Neural progenitor cell (in vitro differentiated cells): ENCODE data around the gene SLC35F4. TPM values are rescaled to one million over a fixed set of nuclear protein-coding genes. Genes with fewer than 3 reads are reported as not detected.

ENCODE experiments used
- DNase-seq: peaks from one replicate; pipeline ENCODE4 v3.0.0-alpha.2; 2016; ENCODE audit warnings: low spot score
- H2AFZ ChIP-seq: fragments of 200-600 bp; sonication (generic); replicated peaks from 2 replicates; pipeline ENCODE4 v1.6.1; 2016; ENCODE audit warnings: antibody characterized with exemption
- H3F3A ChIP-seq: fragments of 200-600 bp; sonication (generic); 2 replicates; pipeline ENCODE4 v1.6.1; 2016; ENCODE audit warnings: antibody characterized with exemption, low read depth
- H3K27ac ChIP-seq: fragments of 200-600 bp; sonication (generic); 2 replicates; pipeline ENCODE4 v1.5.1; 2016; ENCODE audit warnings: mild to moderate bottlenecking
- H3K27me3 ChIP-seq: fragments of 200-600 bp; sonication (generic); 2 replicates; pipeline ENCODE4 v1.6.1; 2016; ENCODE audit warnings: mild to moderate bottlenecking, moderate library complexity
- H3K36me3 ChIP-seq: fragments of 200-600 bp; sonication (generic); 2 replicates; pipeline ENCODE4 v1.5.1; 2016
- H3K4me1 ChIP-seq: fragments of 200-600 bp; sonication (generic); 2 replicates; pipeline ENCODE4 v1.6.1; 2016; ENCODE audit warnings: mixed run types
- H3K4me2 ChIP-seq: fragments of 200-600 bp; sonication (generic); 2 replicates; pipeline ENCODE4 v1.6.1; 2016
- H3K4me3 ChIP-seq: fragments of 200-600 bp; sonication (generic); 2 replicates; pipeline ENCODE4 v1.5.1; 2016
- H3K79me2 ChIP-seq: fragments of 200-600 bp; sonication (generic); 2 replicates; pipeline ENCODE4 v1.6.1; 2016; ENCODE audit warnings: low read depth
- H3K9ac ChIP-seq: fragments of 200-600 bp; sonication (generic); 2 replicates; pipeline ENCODE4 v1.6.1; 2016
- H3K9me3 ChIP-seq: fragments of 200-600 bp; sonication (generic); 2 replicates; pipeline ENCODE4 v1.5.1; 2016; ENCODE audit warnings: low read depth
- H4K20me1 ChIP-seq: fragments of 200-600 bp; sonication (generic); 2 replicates; pipeline ENCODE4 v1.6.1; 2016; ENCODE audit warnings: low read depth
- H3K27ac Mint-ChIP-seq: 3 replicates; pipeline ENCODE4 v1.8.0; 2021; ENCODE audit warnings: mixed read lengths
- H3K27me3 Mint-ChIP-seq: 2 replicates; pipeline ENCODE4 v1.8.0; 2022; ENCODE audit warnings: low read depth, mild to moderate bottlenecking, inconsistent platforms, moderate library complexity, mixed read lengths; ENCODE audit not compliant: insufficient read depth
- H3K36me3 Mint-ChIP-seq: 3 replicates; pipeline ENCODE4 v1.8.0; 2021; ENCODE audit warnings: mixed read lengths
- H3K4me1 Mint-ChIP-seq: 3 replicates; pipeline ENCODE4 v1.8.0; 2021; ENCODE audit warnings: mixed read lengths
- H3K4me3 Mint-ChIP-seq: 3 replicates; pipeline ENCODE4 v1.8.0; 2021; ENCODE audit warnings: mild to moderate bottlenecking, moderate library complexity, mixed read lengths
- H3K9me3 Mint-ChIP-seq: 3 replicates; pipeline ENCODE4 v1.8.0; 2020; ENCODE audit warnings: mixed read lengths
- EZH2 ChIP-seq: fragments of 200-600 bp; sonication (generic); IDR thresholded peaks from 2 replicates; pipeline ENCODE4 v1.6.1; 2017; ENCODE audit warnings: antibody characterized with exemption, mild to moderate bottlenecking, moderate library complexity
- EZH2phosphoT487 ChIP-seq: fragments of 200-600 bp; sonication (generic); IDR thresholded peaks from 2 replicates; pipeline ENCODE4 v1.6.1; 2017; ENCODE audit warnings: antibody characterized with exemption
- total RNA-seq: library from RNA; depleted of rRNA; stranded (reverse); fragments of >200 nt; gene quantifications from 2 replicates; pipeline ENCODE4 v1.2.3, GENCODE V29; 2015; ENCODE audit warnings: low replicate concordance
- TF ChIP-seq, protein P1 (sequence below): fragments of 200-600 bp; sonication (generic); IDR thresholded peaks from 2 replicates; pipeline ENCODE4 v1.5.1; 2017; ENCODE audit warnings: antibody characterized with exemption, mild to moderate bottlenecking

Gene SLC35F4
- total RNA-seq, 1 donor from 2014 or later, result not detected

DNA sequence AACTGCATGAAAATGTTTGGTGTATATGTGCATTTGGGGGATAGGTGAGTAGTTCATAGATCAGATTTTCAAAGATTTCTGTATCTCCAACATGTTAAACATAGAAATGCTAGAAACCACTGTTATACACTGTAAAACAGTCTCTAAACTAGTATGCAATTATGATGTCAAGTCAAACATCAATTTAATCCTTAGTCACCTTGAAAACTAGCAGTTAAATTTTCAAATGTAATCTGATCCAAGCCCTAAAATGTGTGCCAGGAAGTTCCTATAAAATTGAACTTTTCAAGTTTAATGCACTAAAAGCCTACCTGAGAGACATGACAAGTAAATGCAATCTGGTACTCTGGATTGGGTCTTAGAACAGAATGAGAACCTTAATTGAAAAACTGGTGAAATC, 14.5 kb downstream of the SLC35F4 start:
- no peak for DNase-seq
- Histone ChIP-seq H3K27me3 (no peaks in the 10 kb centered on the region), H3K79me2 (no peaks in the 10 kb centered on the region), H3K4me2 (no peak overlapping the region), H3K4me1 (no peaks in the 10 kb centered on the region), H3K36me3 (no peaks in the 10 kb centered on the region), H3F3A (no peaks in the 10 kb centered on the region), H3K9me3 (no peaks in the 10 kb centered on the region), H3K9ac (no peak overlapping the region), H3K4me3 (no peak overlapping the region), H2AFZ (no peak overlapping the region), H4K20me1 (no peaks in the 10 kb centered on the region), H3K27ac (no peak overlapping the region)
- Mint-ChIP-seq H3K9me3 (no peaks in the 10 kb centered on the region), H3K27me3 (no peaks in the 10 kb centered on the region), H3K4me3 (no peak overlapping the region), H3K27ac (no peak overlapping the region), H3K36me3 (no peaks in the 10 kb centered on the region), H3K4me1 (no peaks in the 10 kb centered on the region)
- TF ChIP-seq, protein P1, sequence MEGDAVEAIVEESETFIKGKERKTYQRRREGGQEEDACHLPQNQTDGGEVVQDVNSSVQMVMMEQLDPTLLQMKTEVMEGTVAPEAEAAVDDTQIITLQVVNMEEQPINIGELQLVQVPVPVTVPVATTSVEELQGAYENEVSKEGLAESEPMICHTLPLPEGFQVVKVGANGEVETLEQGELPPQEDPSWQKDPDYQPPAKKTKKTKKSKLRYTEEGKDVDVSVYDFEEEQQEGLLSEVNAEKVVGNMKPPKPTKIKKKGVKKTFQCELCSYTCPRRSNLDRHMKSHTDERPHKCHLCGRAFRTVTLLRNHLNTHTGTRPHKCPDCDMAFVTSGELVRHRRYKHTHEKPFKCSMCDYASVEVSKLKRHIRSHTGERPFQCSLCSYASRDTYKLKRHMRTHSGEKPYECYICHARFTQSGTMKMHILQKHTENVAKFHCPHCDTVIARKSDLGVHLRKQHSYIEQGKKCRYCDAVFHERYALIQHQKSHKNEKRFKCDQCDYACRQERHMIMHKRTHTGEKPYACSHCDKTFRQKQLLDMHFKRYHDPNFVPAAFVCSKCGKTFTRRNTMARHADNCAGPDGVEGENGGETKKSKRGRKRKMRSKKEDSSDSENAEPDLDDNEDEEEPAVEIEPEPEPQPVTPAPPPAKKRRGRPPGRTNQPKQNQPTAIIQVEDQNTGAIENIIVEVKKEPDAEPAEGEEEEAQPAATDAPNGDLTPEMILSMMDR, result no peak
- TF ChIP-seq EZH2, result no peak
- no peak for TF ChIP-seq EZH2phosphoT487

DNA sequence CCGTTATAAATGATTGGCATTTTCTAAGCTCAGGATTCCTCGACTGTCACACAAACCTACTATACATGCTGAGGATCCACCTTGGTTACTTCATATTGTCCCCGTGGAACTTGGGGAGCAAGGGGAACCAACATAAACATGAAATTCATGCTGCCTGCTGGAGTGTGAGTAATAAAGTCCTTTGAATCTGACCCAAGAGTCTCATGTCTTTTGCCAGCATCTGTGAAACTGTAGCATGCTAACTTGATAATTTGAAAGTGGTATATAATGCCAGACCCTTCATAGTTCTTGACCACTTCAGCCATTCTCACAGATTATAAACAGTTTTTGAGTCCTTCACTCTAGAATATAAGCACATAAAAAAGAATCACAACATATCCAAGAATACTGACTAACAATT, 17.1 kb downstream of the SLC35F4 start:
- no peaks in the 10 kb centered on the region for H3F3A ChIP-seq
- H3K4me2 ChIP-seq, result no peak overlapping the region
- Mint-ChIP-seq H3K27me3 (no peaks in the 10 kb centered on the region), H3K9me3 (no peaks in the 10 kb centered on the region), H3K36me3 (no peaks in the 10 kb centered on the region), H3K27ac (no peak overlapping the region), H3K4me1 (no peaks in the 10 kb centered on the region), H3K4me3 (no peak overlapping the region)
- no peaks in the 10 kb centered on the region for H3K4me1 ChIP-seq
- H3K79me2 ChIP-seq, result no peaks in the 10 kb centered on the region
- H3K27ac ChIP-seq, result no peak overlapping the region
- H3K36me3 ChIP-seq, result no peaks in the 10 kb centered on the region
- H4K20me1 ChIP-seq, result no peaks in the 10 kb centered on the region
- TF ChIP-seq, protein P1, result no peak
- TF ChIP-seq EZH2phosphoT487 (no peak), EZH2 (no peak)
- no peak overlapping the region for H2AFZ ChIP-seq
- H3K9me3 ChIP-seq, result no peaks in the 10 kb centered on the region
- H3K9ac ChIP-seq, result no peak overlapping the region
- DNase-seq, result no peak
- no peak overlapping the region for H3K4me3 ChIP-seq
- H3K27me3 ChIP-seq, result no peaks in the 10 kb centered on the region

DNA sequence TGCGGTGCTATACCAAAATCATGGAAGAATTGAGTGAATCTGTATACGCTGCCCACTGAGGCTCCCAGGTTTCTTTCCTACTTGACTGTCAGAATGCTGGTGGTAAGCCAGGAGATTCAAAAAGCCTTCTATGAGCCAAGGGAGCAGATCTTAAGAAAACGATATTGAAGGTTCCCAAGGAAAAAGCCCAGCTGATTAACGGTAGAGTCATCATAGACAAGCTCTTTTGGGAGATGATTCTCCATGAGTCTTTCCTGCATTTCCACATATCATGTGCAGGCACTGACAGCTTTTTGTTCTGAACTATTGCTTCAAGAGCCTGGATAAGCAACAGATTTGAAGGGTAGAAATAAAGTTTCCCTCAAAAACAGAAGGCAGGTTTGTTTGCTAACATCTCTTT, 17.5 kb downstream of the SLC35F4 start:
- Histone ChIP-seq H3K4me1 (peaks cover 4% of the 10 kb centered on the region), H3K4me3 (no peak overlapping the region), H3K79me2 (no peaks in the 10 kb centered on the region), H3K27me3 (no peaks in the 10 kb centered on the region), H3K9me3 (no peaks in the 10 kb centered on the region), H3K9ac (no peak overlapping the region), H3K36me3 (no peaks in the 10 kb centered on the region), H3K4me2 (no peak overlapping the region), H2AFZ (no peak overlapping the region), H3K27ac (no peak overlapping the region), H4K20me1 (no peaks in the 10 kb centered on the region), H3F3A (no peaks in the 10 kb centered on the region)
- TF ChIP-seq EZH2, result no peak
- no peak for TF ChIP-seq EZH2phosphoT487
- TF ChIP-seq, protein P1, result no peak
- no peak for DNase-seq
- Mint-ChIP-seq H3K27me3 (no peaks in the 10 kb centered on the region), H3K36me3 (no peaks in the 10 kb centered on the region), H3K27ac (no peak overlapping the region), H3K9me3 (no peaks in the 10 kb centered on the region), H3K4me3 (no peak overlapping the region), H3K4me1 (no peaks in the 10 kb centered on the region)
